Activated naive CD8-positive, alpha-beta T cell treated with anti-CD3 and anti-CD28 coated beads, Interleukin-2, amount 10 ng/mL, durations not matched to agents 7 days and 5 days (primary cell): ENCODE results near the gene KLK8. TPM values are rescaled to one million over a fixed set of nuclear protein-coding genes. Genes with fewer than 3 reads are reported as not detected.

Experiments used
- ATAC-seq: fragments of 150-1000 bp; cut with Tn5 transposase; one replicate; pipeline ENCODE4 v1.10.0; 2021; ENCODE audit warnings: low read depth, moderate library complexity
- POLR2A ChIA-PET: fragments of 350-600 bp; sonication (Branson Sonifier 250); formaldehyde crosslinking; loops from one replicate; lab custom pipeline; 2021; ENCODE audit warnings: antibody characterized with exemption; lab: Charles Lee
- DNase-seq: peaks from one replicate; pipeline ENCODE4 v3.0.0; 2021
- H3K27ac Mint-ChIP-seq: one replicate; pipeline ENCODE4 v1.8.0; 2022; ENCODE audit warnings: mild to moderate bottlenecking, mixed read lengths
- H3K27me3 Mint-ChIP-seq: one replicate; pipeline ENCODE4 v1.8.0; 2022; ENCODE audit warnings: mild to moderate bottlenecking, moderate library complexity, mixed read lengths
- H3K36me3 Mint-ChIP-seq: one replicate; pipeline ENCODE4 v1.8.0; 2021; ENCODE audit warnings: mild to moderate bottlenecking, mixed read lengths
- H3K4me1 Mint-ChIP-seq: one replicate; pipeline ENCODE4 v1.8.0; 2021; ENCODE audit warnings: mixed read lengths
- H3K4me3 Mint-ChIP-seq: one replicate; pipeline ENCODE4 v1.8.0; 2022; ENCODE audit warnings: mild to moderate bottlenecking, moderate library complexity, mixed read lengths
- H3K9me3 Mint-ChIP-seq: one replicate; pipeline ENCODE4 v1.8.0; 2021; ENCODE audit warnings: mixed read lengths
- total RNA-seq, 2 experiments: library from RNA; stranded (reverse); gene quantifications; one replicate each; pipeline ENCODE4 v1.2.3, GENCODE V29; 2021

KLK8 gene
- total RNA-seq, 2 experiments from 2014 or later = not detected

- H3K9me3 Mint-ChIP-seq = no peaks in the 10 kb centered on the region
- POLR2A ChIA-PET = no interaction called here
- no peaks in the 10 kb centered on the region for H3K4me1 Mint-ChIP-seq
- ATAC-seq (no peak), DNase-seq (no peak)
- no peak within 1 kb of the TSS for H3K4me3 Mint-ChIP-seq
- H3K36me3 Mint-ChIP-seq = no peaks in the 10 kb centered on the region
- H3K27ac Mint-ChIP-seq = no peak within 1 kb of the TSS
- H3K27me3 Mint-ChIP-seq = peaks cover 11% of the 10 kb centered on the region
Measured at GRCh38 chr19:50969413-50969760, 32.0 kb downstream of the KLK8 start, which contains the start of gene KLK6. Gene KLK6 (minus strand): TSS chr19:50969591. CDS start chr19:50968104, 1,487 bp downstream.

- no peak overlapping the region for H3K4me3 Mint-ChIP-seq
- H3K27ac Mint-ChIP-seq = no peak overlapping the region
- no peak for ATAC-seq
- no peaks in the 10 kb centered on the region for H3K4me1 Mint-ChIP-seq
- peaks cover 7% of the 10 kb centered on the region for H3K27me3 Mint-ChIP-seq
- H3K9me3 Mint-ChIP-seq = no peaks in the 10 kb centered on the region
- H3K36me3 Mint-ChIP-seq = no peaks in the 10 kb centered on the region
- POLR2A ChIA-PET = no interaction called here
- no peak for DNase-seq
Measured at GRCh38 chr19:50968716-50969412, 32.5 kb downstream of the KLK8 start.

- DNase-seq = no peak
- H3K9me3 Mint-ChIP-seq = no peaks in the 10 kb centered on the region
- H3K4me1 Mint-ChIP-seq = no peaks in the 10 kb centered on the region
- H3K27ac Mint-ChIP-seq = no peak overlapping the region
- no peaks in the 10 kb centered on the region for H3K36me3 Mint-ChIP-seq
- peaks cover 10% of the 10 kb centered on the region for H3K27me3 Mint-ChIP-seq
- H3K4me3 Mint-ChIP-seq = no peak overlapping the region
- POLR2A ChIA-PET = no interaction called here
- ATAC-seq = no peak
Measured at GRCh38 chr19:50967929-50968715, 33.3 kb downstream of the KLK8 start.

GRCh38 chr19:50964266-50964665, 37.1 kb downstream of the KLK8 start:
- H3K27me3 Mint-ChIP-seq = peaks cover 7% of the 10 kb centered on the region
- no peaks in the 10 kb centered on the region for H3K36me3 Mint-ChIP-seq
- no peak for DNase-seq
- no peak for ATAC-seq
- no peaks in the 10 kb centered on the region for H3K4me1 Mint-ChIP-seq
- H3K9me3 Mint-ChIP-seq = no peaks in the 10 kb centered on the region
- POLR2A ChIA-PET = no interaction called here
- H3K27ac Mint-ChIP-seq = no peak overlapping the region
- no peak overlapping the region for H3K4me3 Mint-ChIP-seq

- POLR2A ChIA-PET = no interaction called here
- ATAC-seq (no peak), DNase-seq (no peak)
- H3K4me1 Mint-ChIP-seq = no peaks in the 10 kb centered on the region
- no peaks in the 10 kb centered on the region for H3K9me3 Mint-ChIP-seq
- no peak overlapping the region for H3K27ac Mint-ChIP-seq
- H3K27me3 Mint-ChIP-seq = peaks cover 7% of the 10 kb centered on the region
- no peaks in the 10 kb centered on the region for H3K36me3 Mint-ChIP-seq
- H3K4me3 Mint-ChIP-seq = no peak overlapping the region
Measured at GRCh38 chr19:50963381-50963780, 38.0 kb downstream of the KLK8 start.

GRCh38 chr19:50962245-50962644, 39.2 kb downstream of the KLK8 start:
- H3K36me3 Mint-ChIP-seq = no peaks in the 10 kb centered on the region
- H3K27me3 Mint-ChIP-seq = peaks cover 7% of the 10 kb centered on the region
- no peak overlapping the region for H3K27ac Mint-ChIP-seq
- no peaks in the 10 kb centered on the region for H3K4me1 Mint-ChIP-seq
- POLR2A ChIA-PET = no interaction called here
- DNase-seq (no peak), ATAC-seq (no peak)
- no peaks in the 10 kb centered on the region for H3K9me3 Mint-ChIP-seq
- no peak overlapping the region for H3K4me3 Mint-ChIP-seq

- Mint-ChIP-seq H3K4me1 (no peaks in the 10 kb centered on the region), H3K4me3 (no peak overlapping the region), H3K27me3 (peaks cover 5% of the 10 kb centered on the region), H3K9me3 (no peaks in the 10 kb centered on the region), H3K36me3 (no peaks in the 10 kb centered on the region), H3K27ac (no peak overlapping the region)
- POLR2A ChIA-PET = no interaction called here
- ATAC-seq (no peak), DNase-seq (no peak)
Measured at GRCh38 chr19:50959731-50960500, 41.5 kb downstream of the KLK8 start.

- POLR2A ChIA-PET = no interaction called here
- ATAC-seq = no peak
- Mint-ChIP-seq H3K36me3 (no peaks in the 10 kb centered on the region), H3K4me3 (no peak overlapping the region), H3K9me3 (no peaks in the 10 kb centered on the region), H3K27ac (peak overlapping the region; percentile 36), H3K27me3 (peaks cover 2% of the 10 kb centered on the region), H3K4me1 (no peaks in the 10 kb centered on the region)
- no peak for DNase-seq
Measured at GRCh38 chr19:50957587-50957986, 43.8 kb downstream of the KLK8 start.

- Mint-ChIP-seq H3K36me3 (no peaks in the 10 kb centered on the region), H3K27ac (no peak within 1 kb of the TSS), H3K4me3 (no peak within 1 kb of the TSS), H3K27me3 (peaks cover 5% of the 10 kb centered on the region), H3K4me1 (no peaks in the 10 kb centered on the region), H3K9me3 (no peaks in the 10 kb centered on the region)
- ATAC-seq (no peak), DNase-seq (no peak)
- POLR2A ChIA-PET = no interaction called here
Measured at GRCh38 chr19:50952910-50953309, 48.5 kb downstream of the KLK8 start, which contains the start of gene KLK5. Gene KLK5 (minus strand): TSS chr19:50953038. CDS start chr19:50952657, 381 bp downstream.

GRCh38 chr19:50949861-50950260, 51.5 kb downstream of the KLK8 start:
- no peaks in the 10 kb centered on the region for H3K9me3 Mint-ChIP-seq
- H3K27me3 Mint-ChIP-seq = peaks cover 9% of the 10 kb centered on the region
- no peak overlapping the region for H3K4me3 Mint-ChIP-seq
- ATAC-seq = no peak
- no peaks in the 10 kb centered on the region for H3K4me1 Mint-ChIP-seq
- H3K27ac Mint-ChIP-seq = no peak overlapping the region
- DNase-seq = no peak
- POLR2A ChIA-PET = no interaction called here
- no peaks in the 10 kb centered on the region for H3K36me3 Mint-ChIP-seq

- H3K4me1 Mint-ChIP-seq = no peaks in the 10 kb centered on the region
- peaks cover 9% of the 10 kb centered on the region for H3K27me3 Mint-ChIP-seq
- no peaks in the 10 kb centered on the region for H3K9me3 Mint-ChIP-seq
- POLR2A ChIA-PET = no interaction called here
- ATAC-seq (no peak), DNase-seq (no peak)
- H3K36me3 Mint-ChIP-seq = no peaks in the 10 kb centered on the region
- H3K4me3 Mint-ChIP-seq = no peak overlapping the region
- H3K27ac Mint-ChIP-seq = no peak overlapping the region
Measured at GRCh38 chr19:50947123-50947522, 54.3 kb downstream of the KLK8 start.
